ENCODE measurements around the gene C1D.
"Not testable (repeated sequence)": the region's sequence is repeated elsewhere in the genome, so short reads cannot be mapped to it uniquely, and the experiment has no call there.

The C1D gene

GRCh38 chr2:67997903-67998302 lies 64.9 kb downstream of the C1D start:
- no peak for DNase-seq

DNA sequence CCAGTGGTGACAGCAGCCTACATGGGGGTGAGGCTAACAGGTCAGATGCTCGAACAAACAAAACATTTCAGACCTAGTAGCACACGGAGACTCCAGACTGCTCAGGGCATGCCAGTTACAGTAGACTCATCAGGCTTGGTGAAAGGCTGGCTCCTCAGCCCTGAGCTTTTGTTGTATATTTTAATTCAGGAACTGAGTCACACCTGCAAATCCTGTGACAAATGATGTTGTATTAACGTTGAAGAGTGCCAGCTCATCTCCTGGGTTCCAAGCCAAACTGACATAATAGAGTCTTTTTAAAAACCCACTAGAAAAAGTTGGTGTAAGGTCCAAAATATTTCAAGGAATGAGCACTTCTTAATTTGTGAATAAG lies 65.3 kb downstream of the C1D start:
- no peak for DNase-seq

GRCh38 chr2:67996772-67997527 lies 65.9 kb downstream of the C1D start:
- DNase-seq = no peak

DNA sequence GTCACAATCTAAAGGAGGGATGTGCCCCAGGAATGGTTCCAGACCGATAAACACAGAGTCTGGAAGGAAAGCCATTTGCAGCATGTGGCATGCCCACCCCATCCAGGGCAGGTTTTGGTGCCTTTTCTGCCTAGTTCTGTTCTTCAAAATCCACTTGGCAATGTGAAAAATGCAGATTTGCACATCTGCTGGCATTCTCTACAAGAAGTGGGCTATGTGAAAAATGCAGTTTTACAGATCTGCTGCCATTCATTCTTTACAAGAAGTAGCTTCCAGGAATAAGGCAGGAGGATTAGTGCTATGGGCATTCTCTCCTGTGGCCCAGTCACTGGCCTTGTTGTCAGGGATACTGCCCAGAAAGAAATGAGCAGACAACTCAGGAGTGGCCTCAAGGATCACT lies 68.1 kb downstream of the C1D start:
- DNase-seq = no peak

DNA sequence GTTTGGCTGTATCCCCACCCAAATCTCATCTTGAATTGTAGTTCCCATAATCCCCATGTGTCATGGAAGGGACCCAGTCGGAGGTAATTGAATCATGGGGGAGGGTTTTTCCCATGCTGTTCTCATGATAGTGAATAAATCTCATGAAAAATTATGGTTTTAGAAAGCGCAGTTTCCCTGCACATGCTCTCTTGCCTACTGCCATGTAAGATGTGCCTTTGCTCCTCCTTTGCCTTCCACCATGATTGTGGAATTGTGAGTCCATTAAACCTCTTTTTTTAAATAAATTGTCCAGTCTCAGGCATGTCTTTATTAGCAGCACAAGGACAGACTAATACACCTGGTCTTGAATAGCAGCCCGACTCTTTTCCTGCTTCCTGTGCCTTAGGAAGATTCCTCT lies 68.7 kb downstream of the C1D start:
- DNase-seq = not testable (repeated sequence)

DNA sequence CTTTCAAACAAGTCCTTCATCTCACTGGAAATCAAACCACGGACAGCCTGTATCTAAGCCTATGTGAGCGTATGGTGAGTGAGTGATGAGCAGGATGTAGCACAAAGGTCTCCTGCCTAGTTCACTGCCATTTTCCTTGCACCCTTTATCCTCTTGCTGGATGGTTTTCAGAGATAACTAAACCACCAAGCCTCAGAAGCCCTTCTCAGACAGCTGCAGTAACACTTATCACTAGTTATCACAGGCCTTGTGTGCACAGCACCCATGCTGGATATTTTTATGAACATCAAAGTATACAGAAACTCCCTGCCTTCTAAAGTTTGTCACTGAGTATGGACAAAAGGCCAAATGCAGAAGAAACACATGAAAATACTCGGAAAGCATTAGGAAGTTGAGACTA lies 69.5 kb downstream of the C1D start:
- no peak for DNase-seq

GRCh38 chr2:67991456-67991855 lies 71.3 kb downstream of the C1D start:
- DNase-seq = no peak

All from stimulated activated CD4-positive, alpha-beta T cell treated with anti-CD3 and anti-CD28 coated beads, Interleukin-1b, Interleukin-23, amount 100 ng/mL, for 48 hours (primary cell).